ENCODE data around the gene METAP1.

GRCh38 chr4:99088023-99088449 lies 92.5 kb downstream of the METAP1 start:
- TF ChIP-seq ZFP3 (CRISPR knock-in tag; IDR thresholded peaks at IDR 0.05) = no peak
- TF ChIP-seq RARB (CRISPR knock-in tag; IDR thresholded peaks at IDR 0.05) = no peak
- TF ChIP-seq CSDC2 (CRISPR knock-in tag; IDR thresholded peaks at IDR 0.05) = no peak
- no peak for TF ChIP-seq CREB5 (CRISPR knock-in tag; IDR thresholded peaks at IDR 0.05; ENCODE audit: low read depth)
- no peak for TF ChIP-seq PATZ1 (CRISPR knock-in tag; IDR thresholded peaks at IDR 0.05; ENCODE audit: borderline replicate concordance)
- no peak for TF ChIP-seq ZNF565 (CRISPR knock-in tag; conservative IDR thresholded peaks at IDR 0.05; ENCODE audit: low read depth)
- no peak for TF ChIP-seq ESRRG (CRISPR knock-in tag; IDR thresholded peaks at IDR 0.05)
- no peak for TF ChIP-seq POU6F1 (CRISPR knock-in tag; IDR thresholded peaks at IDR 0.05; ENCODE audit: borderline replicate concordance, low read depth)
- TF ChIP-seq OSR1 (CRISPR knock-in tag; IDR thresholded peaks at IDR 0.05) = no peak
- TF ChIP-seq SNAI2 (CRISPR knock-in tag; IDR thresholded peaks at IDR 0.05) = no peak
- TF ChIP-seq ZFP30 (CRISPR knock-in tag; IDR thresholded peaks at IDR 0.05) = no peak
- no peak for TF ChIP-seq ARNTL (CRISPR knock-in tag; IDR thresholded peaks at IDR 0.05; ENCODE audit: borderline replicate concordance, low read depth)

Data from SK-N-SH treated with all-trans-retinoic acid at 6 μM for 48 hours (cell line).